Colonic mucosa (tissue), 4 donors: ENCODE results near the gene TNRC6B. TPM values are rescaled to one million over a fixed set of nuclear protein-coding genes. Genes with fewer than 3 reads are reported as not detected.

Source experiments
- DNase-seq: peaks from one replicate; pipeline ENCODE4 v3.0.0-alpha.2; 2020
- H3K27ac ChIP-seq: fragments of 200-600 bp; one replicate; pipeline ENCODE4 v1.8.0; 2021
- H3K27me3 ChIP-seq: fragments of 200-600 bp; one replicate; pipeline ENCODE4 v1.8.0; 2021
- H3K36me3 ChIP-seq: fragments of 200-600 bp; one replicate; pipeline ENCODE4 v1.8.0; 2021
- H3K4me1 ChIP-seq: fragments of 200-600 bp; one replicate; pipeline ENCODE4 v1.8.0; 2021; ENCODE audit warnings: mild to moderate bottlenecking
- H3K4me3 ChIP-seq: fragments of 200-600 bp; one replicate; pipeline ENCODE4 v1.8.0; 2021
- H3K9ac ChIP-seq, 2 donors: one replicate each; pipeline ENCODE4 v1.7.0; 2013; ENCODE audit warnings: control low read depth in 2 of 2, low read depth in 2 of 2, low read length in 2 of 2
- H3K9me3 ChIP-seq: fragments of 200-600 bp; one replicate; pipeline ENCODE4 v1.8.0; 2021
- intact Hi-C: fragments of 100-400 bp; cut with DNase I; formaldehyde crosslinking; loops from one replicate; pipeline ENCODE4 v1.14.1; 2022
- total RNA-seq, 2 donors: library from RNA; stranded (reverse); fragmentation: NEBNext Ultra II Directional in 1 of 2; extraction: Animal tissue kit (Norgen Biotek cat#: 25700) in 1 of 2; gene quantifications; one replicate each; pipeline ENCODE4 v1.2.1, GENCODE V29; 2021
- TF ChIP-seq, protein P1 (sequence below): fragments of 200-600 bp; IDR thresholded peaks from one replicate; pipeline ENCODE4 v1.8.0; 2022; ENCODE audit warnings: antibody characterized with exemption, mild to moderate bottlenecking
- donor health status: healthy.
- donor health status: DM: no; HTN: no; CAD: no.
- donor health status: DM: no; HTN: no; CAD: no.

Gene TNRC6B
- total RNA-seq, 2 donors from 2014 or later = 38.7 to 47.4 TPM

DNA sequence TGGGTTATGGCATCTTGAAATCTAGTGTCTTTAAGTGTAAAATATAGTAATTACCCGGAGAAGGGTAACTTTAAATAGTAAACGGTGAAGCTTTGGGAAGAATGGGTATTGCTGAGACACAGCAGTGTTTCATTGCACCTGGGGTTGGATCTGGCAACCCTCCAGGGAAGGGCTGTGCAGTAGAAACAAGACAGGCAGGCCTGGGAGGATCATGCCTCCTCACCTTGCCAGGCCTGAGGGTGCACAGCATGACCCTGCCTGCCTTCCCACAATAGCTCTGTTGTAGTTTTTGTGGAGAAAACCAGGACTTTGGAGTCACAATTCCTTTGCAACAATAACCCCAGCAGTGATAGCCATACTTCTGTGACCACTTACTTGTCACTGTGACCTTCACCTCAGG lies 104.0 kb downstream of the TNRC6B start:
- H3K4me3 ChIP-seq = no peak overlapping the region
- DNase-seq = no peak
- TF ChIP-seq, protein P1, sequence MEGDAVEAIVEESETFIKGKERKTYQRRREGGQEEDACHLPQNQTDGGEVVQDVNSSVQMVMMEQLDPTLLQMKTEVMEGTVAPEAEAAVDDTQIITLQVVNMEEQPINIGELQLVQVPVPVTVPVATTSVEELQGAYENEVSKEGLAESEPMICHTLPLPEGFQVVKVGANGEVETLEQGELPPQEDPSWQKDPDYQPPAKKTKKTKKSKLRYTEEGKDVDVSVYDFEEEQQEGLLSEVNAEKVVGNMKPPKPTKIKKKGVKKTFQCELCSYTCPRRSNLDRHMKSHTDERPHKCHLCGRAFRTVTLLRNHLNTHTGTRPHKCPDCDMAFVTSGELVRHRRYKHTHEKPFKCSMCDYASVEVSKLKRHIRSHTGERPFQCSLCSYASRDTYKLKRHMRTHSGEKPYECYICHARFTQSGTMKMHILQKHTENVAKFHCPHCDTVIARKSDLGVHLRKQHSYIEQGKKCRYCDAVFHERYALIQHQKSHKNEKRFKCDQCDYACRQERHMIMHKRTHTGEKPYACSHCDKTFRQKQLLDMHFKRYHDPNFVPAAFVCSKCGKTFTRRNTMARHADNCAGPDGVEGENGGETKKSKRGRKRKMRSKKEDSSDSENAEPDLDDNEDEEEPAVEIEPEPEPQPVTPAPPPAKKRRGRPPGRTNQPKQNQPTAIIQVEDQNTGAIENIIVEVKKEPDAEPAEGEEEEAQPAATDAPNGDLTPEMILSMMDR = no peak
- H3K36me3 ChIP-seq = peaks cover 8% of the 10 kb centered on the region
- no peaks in the 10 kb centered on the region for H3K4me1 ChIP-seq
- no peaks in the 10 kb centered on the region for H3K9me3 ChIP-seq
- intact Hi-C loops = no loop called here
- no peak overlapping the region for H3K9ac ChIP-seq
- H3K27ac ChIP-seq = no peak overlapping the region
- H3K27me3 ChIP-seq = no peaks in the 10 kb centered on the region

DNA sequence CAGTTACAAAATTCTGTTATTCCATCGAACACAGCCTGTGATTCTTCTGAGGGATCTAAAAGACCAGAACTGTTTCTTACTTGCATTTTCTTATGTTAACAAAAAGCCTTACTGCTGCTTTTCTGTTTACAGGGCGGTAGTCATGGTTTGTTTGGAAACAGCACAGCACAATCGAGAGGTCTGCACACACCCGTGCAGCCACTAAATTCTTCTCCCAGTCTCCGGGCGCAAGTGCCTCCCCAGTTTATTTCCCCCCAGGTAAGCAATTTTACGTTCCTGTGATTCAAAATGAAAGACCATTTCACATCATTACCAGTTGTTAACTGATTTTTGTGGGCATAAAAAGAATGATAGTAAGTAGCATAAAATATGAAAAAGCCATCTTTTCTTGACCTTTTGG lies 107.8 kb downstream of the TNRC6B start:
- Histone ChIP-seq H3K9ac (no peak overlapping the region), H3K4me3 (no peak overlapping the region), H3K4me1 (no peaks in the 10 kb centered on the region), H3K9me3 (no peaks in the 10 kb centered on the region), H3K36me3 (peaks cover 13% of the 10 kb centered on the region), H3K27me3 (no peaks in the 10 kb centered on the region), H3K27ac (no peak overlapping the region)
- intact Hi-C loops = no loop called here
- DNase-seq = no peak
- TF ChIP-seq, protein P1 = no peak

DNA sequence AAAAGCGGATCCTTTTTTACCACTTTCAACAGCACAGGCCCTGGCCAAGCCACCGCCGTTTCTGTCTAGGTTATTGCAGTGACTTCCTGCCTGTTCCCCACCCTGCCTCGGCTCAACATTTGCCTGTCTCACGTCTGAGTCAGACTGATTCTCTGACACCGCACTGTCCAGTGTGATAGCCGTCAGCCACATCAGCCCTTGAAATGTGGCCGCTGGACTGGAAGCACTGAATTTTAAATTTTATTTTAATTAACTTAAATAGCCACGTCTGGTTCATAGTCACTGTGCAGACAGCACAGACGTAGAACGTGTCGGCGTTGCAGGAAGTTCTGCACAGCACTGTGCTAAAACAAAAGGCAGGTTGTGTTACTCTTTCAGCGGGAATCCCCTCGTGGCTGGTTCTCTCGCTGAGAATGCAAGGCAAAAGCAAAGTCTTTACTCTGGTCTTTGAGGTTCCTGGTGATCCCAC lies 112.3 kb downstream of the TNRC6B start:
- Histone ChIP-seq H3K27ac (peak overlapping the region; percentile 22), H3K9me3 (no peaks in the 10 kb centered on the region), H3K27me3 (no peaks in the 10 kb centered on the region), H3K4me1 (no peaks in the 10 kb centered on the region), H3K36me3 (peaks cover 17% of the 10 kb centered on the region), H3K9ac (peak overlapping the region in 1 of 2 donors; percentile 35), H3K4me3 (no peak overlapping the region)
- no peak for DNase-seq
- TF ChIP-seq, protein P1 = no peak
- intact Hi-C loops = no loop called here

DNA sequence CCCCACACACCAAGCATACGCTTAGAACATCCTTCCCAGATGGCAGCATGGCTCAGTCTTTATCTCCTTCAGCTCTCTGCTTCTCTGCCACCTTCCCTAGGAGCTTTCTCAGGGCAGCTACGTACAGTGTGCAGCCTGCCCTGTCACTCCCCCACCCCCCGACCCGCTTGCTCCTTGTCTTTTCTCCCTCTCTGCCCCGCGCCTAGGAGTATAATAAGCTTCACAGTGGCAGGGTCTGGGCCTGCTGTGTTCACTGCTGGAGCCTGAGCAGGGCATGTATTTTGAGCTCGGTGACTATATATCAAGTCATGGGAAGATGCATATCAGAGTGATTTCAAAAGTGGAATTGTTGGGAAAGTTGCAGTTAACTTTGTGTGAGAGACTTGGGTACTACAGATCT lies 112.8 kb downstream of the TNRC6B start:
- H3K4me1 ChIP-seq = no peaks in the 10 kb centered on the region
- no peak overlapping the region for H3K4me3 ChIP-seq
- H3K36me3 ChIP-seq = peaks cover 17% of the 10 kb centered on the region
- intact Hi-C loops = no loop called here
- H3K9ac ChIP-seq = peak overlapping the region in 1 of 2 donors; percentile 35
- TF ChIP-seq, protein P1 = no peak
- DNase-seq = no peak
- peak overlapping the region; percentile 22 for H3K27ac ChIP-seq
- no peaks in the 10 kb centered on the region for H3K27me3 ChIP-seq
- H3K9me3 ChIP-seq = no peaks in the 10 kb centered on the region

DNA sequence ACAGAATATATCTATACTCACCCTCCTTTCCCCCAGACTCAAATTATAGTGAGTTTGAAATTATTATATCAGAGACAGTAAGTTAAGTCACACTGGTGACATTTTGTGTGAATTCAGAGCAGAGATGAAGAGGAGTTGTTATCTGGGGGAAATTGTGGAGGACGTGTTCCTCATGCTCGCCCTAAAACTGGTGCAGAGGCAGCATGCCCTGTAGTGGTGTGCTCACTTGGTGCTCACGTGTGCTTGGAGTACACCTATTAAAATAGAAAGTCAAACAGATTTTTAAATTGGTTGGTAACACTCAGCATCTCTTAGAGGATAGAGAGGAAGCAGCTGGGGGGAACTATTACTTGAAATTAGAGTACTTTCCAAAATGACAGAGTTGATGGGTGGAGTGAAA lies 117.0 kb downstream of the TNRC6B start:
- H3K36me3 ChIP-seq = peaks cover 5% of the 10 kb centered on the region
- H3K9ac ChIP-seq = no peak overlapping the region

More for the DNA sequence above, 117.0 kb downstream of the TNRC6B start:
- no peak for DNase-seq
- Histone ChIP-seq H3K4me1 (no peaks in the 10 kb centered on the region), H3K27ac (no peak overlapping the region), H3K9me3 (no peaks in the 10 kb centered on the region), H3K27me3 (no peaks in the 10 kb centered on the region), H3K4me3 (no peak overlapping the region)
- TF ChIP-seq, protein P1 = no peak
- intact Hi-C loops = no loop called here
